Measurements from ENCODE around the gene NPHS2.

The NPHS2 gene

DNA sequence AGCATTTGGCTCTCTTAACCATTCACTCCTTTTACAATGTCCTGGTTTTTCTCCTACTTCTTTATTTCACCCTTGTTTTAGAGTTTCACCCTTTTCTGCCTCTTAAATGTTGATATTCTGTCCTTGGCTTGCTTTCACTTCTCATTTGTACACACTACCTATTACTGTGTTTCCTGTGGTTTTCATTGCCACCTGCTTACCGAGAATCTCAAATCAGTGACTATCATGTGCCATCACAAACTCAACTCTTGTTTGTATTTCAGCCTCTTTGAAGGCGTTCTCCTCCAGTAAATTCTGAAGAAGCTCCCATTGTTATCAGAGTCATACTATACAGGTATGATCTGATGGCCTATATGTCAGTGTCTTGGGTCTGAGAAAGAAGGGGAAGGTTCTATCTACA, 65.7 kb downstream of the NPHS2 start:
- Histone ChIP-seq H3K27ac (no peak overlapping the region), H3K4me3 (no peak overlapping the region)
- no peak for DNase-seq (ENCODE audit: low spot score)
- TF ChIP-seq, protein P1, sequence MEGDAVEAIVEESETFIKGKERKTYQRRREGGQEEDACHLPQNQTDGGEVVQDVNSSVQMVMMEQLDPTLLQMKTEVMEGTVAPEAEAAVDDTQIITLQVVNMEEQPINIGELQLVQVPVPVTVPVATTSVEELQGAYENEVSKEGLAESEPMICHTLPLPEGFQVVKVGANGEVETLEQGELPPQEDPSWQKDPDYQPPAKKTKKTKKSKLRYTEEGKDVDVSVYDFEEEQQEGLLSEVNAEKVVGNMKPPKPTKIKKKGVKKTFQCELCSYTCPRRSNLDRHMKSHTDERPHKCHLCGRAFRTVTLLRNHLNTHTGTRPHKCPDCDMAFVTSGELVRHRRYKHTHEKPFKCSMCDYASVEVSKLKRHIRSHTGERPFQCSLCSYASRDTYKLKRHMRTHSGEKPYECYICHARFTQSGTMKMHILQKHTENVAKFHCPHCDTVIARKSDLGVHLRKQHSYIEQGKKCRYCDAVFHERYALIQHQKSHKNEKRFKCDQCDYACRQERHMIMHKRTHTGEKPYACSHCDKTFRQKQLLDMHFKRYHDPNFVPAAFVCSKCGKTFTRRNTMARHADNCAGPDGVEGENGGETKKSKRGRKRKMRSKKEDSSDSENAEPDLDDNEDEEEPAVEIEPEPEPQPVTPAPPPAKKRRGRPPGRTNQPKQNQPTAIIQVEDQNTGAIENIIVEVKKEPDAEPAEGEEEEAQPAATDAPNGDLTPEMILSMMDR (IDR thresholded peaks at IDR 0.05), result no peak

DNA sequence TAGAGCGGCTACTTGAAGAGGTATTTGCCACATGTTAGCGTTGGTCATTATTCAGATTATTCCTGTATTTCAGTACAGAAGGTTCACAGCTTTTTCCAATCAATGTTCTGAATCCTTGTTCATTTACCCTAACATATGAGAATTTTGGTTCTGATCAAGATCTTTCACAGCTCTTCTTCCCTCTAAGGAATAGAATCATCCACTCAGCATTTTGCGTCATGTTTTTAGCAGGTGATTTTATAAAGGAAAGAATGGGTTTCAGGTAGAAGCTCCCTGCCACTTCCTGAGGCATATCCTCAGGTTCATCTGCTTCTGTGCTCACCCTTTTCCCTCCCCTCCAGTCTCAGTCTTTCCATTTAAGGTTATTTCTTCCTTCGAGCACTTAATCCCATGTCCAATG, 66.4 kb downstream of the NPHS2 start:
- DNase-seq (ENCODE audit: low spot score), result no peak
- TF ChIP-seq, protein P1 (IDR thresholded peaks at IDR 0.05), result no peak
- H3K27ac ChIP-seq, result no peak overlapping the region
- no peak overlapping the region for H3K4me3 ChIP-seq

DNA sequence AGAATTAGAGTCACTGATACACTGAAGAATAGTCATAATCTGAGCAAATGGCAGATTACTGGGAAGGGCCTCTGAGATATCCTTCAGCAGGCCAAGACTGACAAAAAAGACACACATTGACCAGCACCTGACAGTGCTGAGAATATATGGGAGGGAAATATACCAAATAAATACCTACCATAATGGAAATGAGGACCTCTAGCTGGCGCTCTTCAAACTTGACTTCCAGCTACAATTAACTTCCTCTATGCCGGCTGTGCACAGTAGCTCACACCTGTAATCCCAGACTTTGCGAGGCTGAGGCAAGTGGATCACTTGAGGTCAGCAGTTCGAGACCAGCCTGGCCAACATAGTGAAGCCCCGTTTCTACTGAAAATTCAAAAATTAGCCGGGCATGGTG, 69.5 kb downstream of the NPHS2 start:
- no peak overlapping the region for H3K4me3 ChIP-seq
- DNase-seq (ENCODE audit: low spot score), result no peak
- no peak overlapping the region for H3K27ac ChIP-seq
- TF ChIP-seq, protein P1 (IDR thresholded peaks at IDR 0.05), result no peak
